Activated CD8-positive, alpha-beta T cell treated with anti-CD3 and anti-CD28 coated beads for 36 hours (primary cell): Measurements from ENCODE around the gene KEAP1. TPM values are rescaled to one million over a fixed set of nuclear protein-coding genes. Genes with fewer than 3 reads are reported as not detected.

Experiments
- ATAC-seq: fragments of 200-7000 bp; cut with Tn5 transposase; one replicate; pipeline ENCODE4 v1.10.0; 2021; ENCODE audit warnings: mild to moderate bottlenecking, moderate library complexity
- CTCF ChIA-PET: fragments of 350-600 bp; sonication (Branson Sonifier 250); formaldehyde crosslinking; loops from one replicate; lab custom pipeline; 2021; ENCODE audit warnings: antibody characterized with exemption; lab: Charles Lee
- POLR2A ChIA-PET: fragments of 350-600 bp; sonication (Branson Sonifier 250); formaldehyde crosslinking; loops from one replicate; lab custom pipeline; 2021; ENCODE audit warnings: antibody characterized with exemption; lab: Charles Lee
- DNase-seq: peaks from one replicate; pipeline ENCODE4 v3.0.0-alpha.2; 2020
- H3K27ac Mint-ChIP-seq: one replicate; pipeline ENCODE4 v1.8.0; 2021; ENCODE audit warnings: mild to moderate bottlenecking, mixed read lengths
- H3K27me3 Mint-ChIP-seq: one replicate; pipeline ENCODE4 v1.8.0; 2021; ENCODE audit warnings: mixed read lengths
- H3K36me3 Mint-ChIP-seq: one replicate; pipeline ENCODE4 v1.8.0; 2021; ENCODE audit warnings: low read depth, mixed read lengths
- H3K4me1 Mint-ChIP-seq: one replicate; pipeline ENCODE4 v1.8.0; 2021; ENCODE audit warnings: low read depth, mixed read lengths
- H3K4me3 Mint-ChIP-seq: one replicate; pipeline ENCODE4 v1.8.0; 2021; ENCODE audit warnings: mild to moderate bottlenecking, moderate library complexity, mixed read lengths
- H3K9me3 Mint-ChIP-seq: one replicate; pipeline ENCODE4 v1.8.0; 2021; ENCODE audit warnings: mixed read lengths
- intact Hi-C: fragments of 100-400 bp; cut with micrococcal nuclease; formaldehyde crosslinking; loops from one replicate; pipeline ENCODE4 v1.10.0; 2022
- total RNA-seq, 2 experiments: library from RNA; stranded (reverse); gene quantifications; one replicate each; pipeline ENCODE4 v1.2.3, GENCODE V29; 2021
- TF ChIP-seq, protein P1 (sequence below): fragments of 200-600 bp; IDR thresholded peaks from one replicate; pipeline ENCODE4 v1.8.0; 2022; ENCODE audit warnings: antibody characterized with exemption, mild to moderate bottlenecking

The KEAP1 gene
- total RNA-seq, 2 experiments from 2014 or later = 44.7 to 55.0 TPM

DNA sequence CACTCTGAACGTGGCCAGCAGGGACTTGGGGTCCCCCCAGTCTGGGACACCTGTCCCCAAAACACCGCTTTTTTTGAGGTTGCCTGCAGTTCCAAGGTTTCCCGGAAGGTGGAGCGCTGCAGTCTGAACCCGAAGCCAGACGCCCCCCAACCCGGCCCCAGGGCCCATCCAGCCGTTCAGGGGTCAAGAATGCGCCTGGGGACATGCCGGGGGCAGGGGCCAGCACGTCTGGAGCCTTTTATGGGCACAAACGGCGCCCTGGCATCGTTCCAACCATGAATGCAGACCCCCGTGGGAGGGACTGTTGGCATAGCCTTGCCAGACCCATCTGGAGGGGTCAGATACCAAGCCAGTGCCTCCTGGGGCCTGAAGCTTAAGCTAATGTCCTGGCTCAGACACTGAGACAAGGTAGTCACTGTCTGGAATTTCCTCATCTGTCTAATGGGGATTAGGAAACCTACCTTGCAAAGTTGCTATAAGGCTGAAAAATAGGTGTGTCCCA lies 7.2 kb upstream of the KEAP1 start:
- Mint-ChIP-seq H3K27ac (no peak overlapping the region), H3K27me3 (peaks cover 22% of the 10 kb centered on the region), H3K4me1 (peaks cover 21% of the 10 kb centered on the region), H3K36me3 (no peaks in the 10 kb centered on the region), H3K4me3 (no peak overlapping the region), H3K9me3 (no peaks in the 10 kb centered on the region)
- ChIA-PET POLR2A (no interaction called here), CTCF (interaction anchor here (0.9 to 2.8 kb wide), 13 partner anchors 10 to 189 kb away, joined by 3 to 8 read pairs (median 5); no protein-coding TSS in a partner anchor)
- DNase-seq (peak; percentile 77), ATAC-seq (no peak)
- TF ChIP-seq, protein P1, sequence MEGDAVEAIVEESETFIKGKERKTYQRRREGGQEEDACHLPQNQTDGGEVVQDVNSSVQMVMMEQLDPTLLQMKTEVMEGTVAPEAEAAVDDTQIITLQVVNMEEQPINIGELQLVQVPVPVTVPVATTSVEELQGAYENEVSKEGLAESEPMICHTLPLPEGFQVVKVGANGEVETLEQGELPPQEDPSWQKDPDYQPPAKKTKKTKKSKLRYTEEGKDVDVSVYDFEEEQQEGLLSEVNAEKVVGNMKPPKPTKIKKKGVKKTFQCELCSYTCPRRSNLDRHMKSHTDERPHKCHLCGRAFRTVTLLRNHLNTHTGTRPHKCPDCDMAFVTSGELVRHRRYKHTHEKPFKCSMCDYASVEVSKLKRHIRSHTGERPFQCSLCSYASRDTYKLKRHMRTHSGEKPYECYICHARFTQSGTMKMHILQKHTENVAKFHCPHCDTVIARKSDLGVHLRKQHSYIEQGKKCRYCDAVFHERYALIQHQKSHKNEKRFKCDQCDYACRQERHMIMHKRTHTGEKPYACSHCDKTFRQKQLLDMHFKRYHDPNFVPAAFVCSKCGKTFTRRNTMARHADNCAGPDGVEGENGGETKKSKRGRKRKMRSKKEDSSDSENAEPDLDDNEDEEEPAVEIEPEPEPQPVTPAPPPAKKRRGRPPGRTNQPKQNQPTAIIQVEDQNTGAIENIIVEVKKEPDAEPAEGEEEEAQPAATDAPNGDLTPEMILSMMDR = peak; percentile 92
- intact Hi-C loops = no loop called here

DNA sequence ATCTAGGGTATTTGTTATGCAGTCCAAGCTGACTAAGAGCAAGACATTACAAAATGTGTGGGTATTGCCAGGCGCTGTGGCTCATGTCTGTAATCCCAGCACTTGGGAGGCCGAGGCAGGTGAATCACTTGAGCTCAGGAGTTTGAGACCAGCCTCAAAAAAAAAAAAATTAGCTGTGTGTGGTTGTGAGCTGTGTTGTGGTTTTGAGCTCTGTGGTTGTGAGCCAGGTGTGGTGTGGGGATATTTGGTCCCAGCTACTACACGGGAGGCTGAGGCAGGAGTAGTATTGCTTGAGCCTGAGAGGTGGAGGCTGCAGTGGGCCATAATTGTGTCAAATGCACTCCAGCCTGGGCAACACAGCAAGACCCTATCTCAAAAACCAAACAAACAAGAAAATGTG lies 5.6 kb upstream of the KEAP1 start:
- H3K27ac Mint-ChIP-seq = peak overlapping the region; percentile 14
- peak; percentile 68 for DNase-seq
- CTCF ChIA-PET = interaction anchor here (1.0 to 2.8 kb wide), 10 partner anchors 21 to 209 kb away, joined by 3 to 7 read pairs (median 4); partner anchors contain the start of genes DNM2 and KRI1
- ATAC-seq = peak; percentile 40
- POLR2A ChIA-PET = interaction anchor here (0.5 to 1.2 kb wide), 4 partner anchors 8 to 139 kb away, joined by 3 to 4 read pairs (median 4); no protein-coding TSS in a partner anchor
- intact Hi-C loops = loop anchor here (5.0 kb wide), 1 partner anchor 59 kb away; the partner anchor contains the start of genes CDKN2D and KRI1
- H3K4me3 Mint-ChIP-seq = no peak overlapping the region
- no peaks in the 10 kb centered on the region for H3K36me3 Mint-ChIP-seq
- H3K27me3 Mint-ChIP-seq = peaks cover 10% of the 10 kb centered on the region
- TF ChIP-seq, protein P1 = no peak
- H3K9me3 Mint-ChIP-seq = no peaks in the 10 kb centered on the region
- H3K4me1 Mint-ChIP-seq = peaks cover 20% of the 10 kb centered on the region

DNA sequence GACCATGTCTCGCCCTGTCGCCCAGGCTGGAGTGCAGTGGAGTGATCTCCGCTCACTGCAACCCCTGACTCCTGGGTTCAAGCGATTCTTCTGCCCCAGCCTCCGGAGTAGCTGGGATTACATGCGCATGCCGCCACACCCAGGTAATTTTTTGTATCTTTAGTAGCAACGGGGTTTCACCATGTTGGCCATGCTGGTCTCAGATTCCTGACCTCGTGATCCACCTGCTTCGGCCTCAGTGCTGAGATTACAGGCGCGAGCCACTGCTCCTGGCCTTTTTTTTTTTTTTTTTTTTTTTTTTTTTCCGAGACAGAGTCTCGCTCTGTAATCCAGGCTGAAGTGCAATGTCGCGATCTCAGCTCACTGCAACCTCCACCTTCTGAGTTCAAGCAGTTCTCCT lies 4.9 kb upstream of the KEAP1 start:
- TF ChIP-seq, protein P1 = no peak
- ChIA-PET POLR2A (interaction anchor here (0.6 to 1.2 kb wide), 3 partner anchors 44 to 61 kb away, joined by 3 to 4 read pairs (median 3); no protein-coding TSS in a partner anchor), CTCF (interaction anchor here (1.0 to 2.8 kb wide), 7 partner anchors 22 to 209 kb away, joined by 3 to 7 read pairs (median 4); partner anchors contain the start of gene DNM2)
- no peaks in the 10 kb centered on the region for H3K36me3 Mint-ChIP-seq
- no peak for ATAC-seq
- no peak overlapping the region for H3K27ac Mint-ChIP-seq
- peaks cover 4% of the 10 kb centered on the region for H3K27me3 Mint-ChIP-seq
- intact Hi-C loops = loop anchor here (5.0 kb wide), 1 partner anchor 59 kb away; the partner anchor contains the start of genes CDKN2D and KRI1
- H3K9me3 Mint-ChIP-seq = no peaks in the 10 kb centered on the region
- DNase-seq = no peak
- H3K4me3 Mint-ChIP-seq = no peak overlapping the region
- peaks cover 17% of the 10 kb centered on the region for H3K4me1 Mint-ChIP-seq

DNA sequence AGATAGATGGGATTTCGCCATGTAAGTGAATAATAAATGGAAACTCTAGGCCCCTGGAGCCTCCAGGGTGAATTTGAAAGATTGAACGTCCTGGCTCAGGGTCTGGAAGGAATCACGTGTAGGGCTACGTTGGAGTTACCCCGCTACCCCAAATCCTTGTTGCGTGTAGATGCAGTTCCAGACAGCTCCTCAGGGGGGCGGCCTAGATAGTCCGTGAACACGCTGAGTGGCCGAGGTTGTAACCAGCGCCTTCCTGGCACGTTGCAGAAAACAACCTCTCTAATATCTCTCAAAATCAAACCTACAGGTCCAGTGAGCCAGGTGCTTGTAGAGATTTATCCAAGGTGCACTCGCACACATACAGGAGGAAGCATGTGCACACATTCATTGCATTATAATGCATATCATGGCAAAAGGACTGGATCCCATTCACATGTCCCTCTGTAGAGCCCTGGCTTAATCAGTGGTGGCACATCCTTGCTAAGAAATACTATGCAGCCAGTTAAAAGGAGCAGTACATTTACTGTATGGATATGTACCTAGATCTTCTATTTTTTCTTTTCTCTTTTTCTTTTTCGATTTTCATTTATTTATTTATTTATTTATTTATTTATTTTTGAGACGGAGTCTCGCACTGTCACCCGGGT lies 2.5 kb upstream of the KEAP1 start:
- ATAC-seq (peak; percentile 58), DNase-seq (peak; percentile 93)
- ChIA-PET POLR2A (interaction anchor here (1.3 to 1.5 kb wide), 3 partner anchors 62 to 152 kb away, joined by 3 to 4 read pairs (median 3); no protein-coding TSS in a partner anchor), CTCF (interaction anchor here (0.5 to 1.5 kb wide), 10 partner anchors 11 to 236 kb away, joined by 3 to 8 read pairs (median 3); no protein-coding TSS in a partner anchor)
- Mint-ChIP-seq H3K27me3 (peaks cover 2% of the 10 kb centered on the region), H3K27ac (no peak overlapping the region), H3K4me1 (peaks cover 23% of the 10 kb centered on the region), H3K9me3 (no peaks in the 10 kb centered on the region), H3K36me3 (peaks cover 6% of the 10 kb centered on the region), H3K4me3 (no peak overlapping the region)
- intact Hi-C loops = loop anchor here (5.0 kb wide), 1 partner anchor 62 kb away; the partner anchor contains the start of genes CDKN2D and KRI1
- TF ChIP-seq, protein P1 = peak; percentile 82
